Measurements from ENCODE around the gene CNDP1.
A peak's percentile ranks its signal among the peaks of the same experiment; 100 is the strongest.

Gene CNDP1

GRCh38 chr18:74515620-74516231 is 18.6 kb upstream of the CNDP1 start:
- H3K4me1 ChIP-seq = no peaks in the 10 kb centered on the region
- peak in 1 of 2 donors; percentile 53 for DNase-seq
- H3K27ac ChIP-seq = no peak overlapping the region
- no peak for TF ChIP-seq CTCF (IDR thresholded peaks at IDR 0.05)
- H3K27me3 ChIP-seq = no peaks in the 10 kb centered on the region
- intact Hi-C loops (cut with DNase I; ENCODE audit: low total_unique reads) = no loop called here
- peaks cover 80 to 100% (median 99%) of the 10 kb centered on the region in 3 donors for H3K36me3 ChIP-seq
- H3K9me3 ChIP-seq = no peaks in the 10 kb centered on the region
- H3K4me3 ChIP-seq = no peak overlapping the region

- TF ChIP-seq CTCF (IDR thresholded peaks at IDR 0.05) = no peak
- Histone ChIP-seq H3K4me3 (no peak overlapping the region), H3K27ac (no peak overlapping the region), H3K9me3 (no peaks in the 10 kb centered on the region), H3K27me3 (no peaks in the 10 kb centered on the region), H3K4me1 (no peaks in the 10 kb centered on the region), H3K36me3 (peaks cover 82 to 100% (median 99%) of the 10 kb centered on the region in 3 donors)
- intact Hi-C loops (cut with DNase I; ENCODE audit: low total_unique reads) = no loop called here
- peak in 1 of 2 donors; percentile 53 for DNase-seq
These were observed 17.7 kb upstream of the CNDP1 start for GRCh38 chr18:74516271-74517235.

GRCh38 chr18:74517236-74517630 is 17.1 kb upstream of the CNDP1 start:
- peak in 1 of 2 donors; percentile 46 for DNase-seq

GRCh38 chr18:74518456-74519295 is 15.6 kb upstream of the CNDP1 start:
- Histone ChIP-seq H3K36me3 (peaks cover 65 to 88% (median 81%) of the 10 kb centered on the region in 3 donors), H3K4me3 (no peak overlapping the region), H3K9me3 (no peaks in the 10 kb centered on the region), H3K27me3 (no peaks in the 10 kb centered on the region), H3K27ac (no peak overlapping the region), H3K4me1 (no peaks in the 10 kb centered on the region)
- DNase-seq = peak in 1 of 2 donors; percentile 53
- TF ChIP-seq CTCF (IDR thresholded peaks at IDR 0.05) = no peak
- intact Hi-C loops (cut with DNase I; ENCODE audit: low total_unique reads) = no loop called here

More at GRCh38 chr18:74517236-74517630, 17.1 kb upstream of the CNDP1 start:
- TF ChIP-seq CTCF (IDR thresholded peaks at IDR 0.05) = no peak
- Histone ChIP-seq H3K27ac (no peak overlapping the region), H3K9me3 (no peaks in the 10 kb centered on the region), H3K36me3 (peaks cover 75 to 100% (median 95%) of the 10 kb centered on the region in 3 donors), H3K27me3 (no peaks in the 10 kb centered on the region), H3K4me1 (no peaks in the 10 kb centered on the region), H3K4me3 (no peak overlapping the region)
- intact Hi-C loops (cut with DNase I; ENCODE audit: low total_unique reads) = no loop called here

Data from tibial artery (tissue), 4 donors.